Motor neuron (in vitro differentiated cells): ENCODE data around the gene LMX1A. TPM values are rescaled to one million over a fixed set of nuclear protein-coding genes. Genes with fewer than 3 reads are reported as not detected.

Experiments
- ATAC-seq, 8 experiments: fragments of 200-7000 bp; cut with Tn5 transposase; replicated peaks in 6 of 8; 2 replicates each; pipeline ENCODE4 v1.8.0; 2021; ENCODE audit warnings: mild to moderate bottlenecking in 8 of 8, moderate library complexity in 8 of 8
- H3K27ac ChIP-seq, 2 donors: fragments of 250-450 bp; sonication (Bioruptor Pico); 2 replicates each; pipeline ENCODE4 v1.9.0; 2021; ENCODE audit warnings: antibody characterized with exemption in 2 of 2, mild to moderate bottlenecking in 2 of 2, moderate library complexity in 1 of 2
- H3K4me1 ChIP-seq, 2 donors: fragments of 250-450 bp; sonication (Bioruptor Pico); replicated peaks in 1 of 2; 2 replicates each; pipeline ENCODE4 v1.6.1; 2021; ENCODE audit warnings: antibody characterized with exemption in 2 of 2, mild to moderate bottlenecking in 2 of 2, moderate library complexity in 1 of 2
- H3K4me3 ChIP-seq, 5 donors: fragments of 250-450 bp; sonication (Bioruptor Pico); 2 replicates each; pipeline ENCODE4 v1.9.0; 2021; ENCODE audit warnings: antibody characterized with exemption in 5 of 5, mild to moderate bottlenecking in 5 of 5, moderate library complexity in 4 of 5
- WGBS, 10 experiments: fragments of 450-650 bp; shearing (Covaris generic); methylation state at CpG; one replicate each; pipeline ENCODE4 v1.0.0; 2022; 5-methylcytosine and 5-hydroxymethylcytosine counted together
- in situ Hi-C, 9 experiments: fragments of 400-800 bp; cut with MboI; loops; one replicate each; pipeline ENCODE4 v1.15.0; 2021; ENCODE audit warnings: low sequenced_read_pairs in 9 of 9, low pct_unique_long_range_greater_than_20kb in 2 of 9; ENCODE audit not compliant: unreplicated experiment in 9 of 9
- total RNA-seq, 8 experiments: library from RNA; unstranded; fragments of 300-600 nt; gene quantifications; 2 replicates each; pipeline versions ENCODE4 v1.2.3 to v1.2.4, GENCODE V29; 2022

The LMX1A gene
- total RNA-seq, 8 experiments from 2014 or later, result 0.09 to 0.57 (median 0.16) TPM; not detected in 2

GRCh38 chr1:165222580-165222979 lies 133.9 kb downstream of the LMX1A start:
- in situ Hi-C loops, result no loop called here
- 27 to 100% (median 84%) methylated on average over 1 to 5 of the region's 5 CpGs; no CpG with 5 or more reads in 2 of the 10 experiments for WGBS, 10 experiments
- no peak overlapping the region for H3K4me3 ChIP-seq

GRCh38 chr1:165218731-165219130 lies 137.8 kb downstream of the LMX1A start:
- Histone ChIP-seq H3K4me1 (peaks cover 12 to 34% of the 10 kb centered on the region in 2 donors), H3K27ac (no peak overlapping the region), H3K4me3 (no peak overlapping the region)
- in situ Hi-C loops, result no loop called here
- ATAC-seq, result peak in 7 of 8 experiments; percentile 38 to 84 (median 54)
- WGBS, 10 experiments, result 3 to 54% (median 27%) methylated on average over 2 to 6 of the region's 6 CpGs; no CpG with 5 or more reads in 2 of the 10 experiments

More at GRCh38 chr1:165222580-165222979, 133.9 kb downstream of the LMX1A start:
- no peak for ATAC-seq
- Histone ChIP-seq H3K27ac (no peak overlapping the region), H3K4me1 (peaks cover 12 to 29% of the 10 kb centered on the region in 2 donors)

- in situ Hi-C loops, result no loop called here
- Histone ChIP-seq H3K4me3 (no peak overlapping the region), H3K4me1 (peaks cover 12 to 34% of the 10 kb centered on the region in 2 donors), H3K27ac (no peak overlapping the region)
- WGBS, 10 experiments, result 20 to 67% (median 64%) methylated on average over 1 of the region's 1 CpG; no CpG with 5 or more reads in 5 of the 10 experiments
- no peak for ATAC-seq
Measured at GRCh38 chr1:165217958-165218357, 138.6 kb downstream of the LMX1A start.

- Histone ChIP-seq H3K27ac (no peak overlapping the region), H3K4me3 (no peak overlapping the region), H3K4me1 (peaks cover 4 to 25% of the 10 kb centered on the region in 2 donors)
- ATAC-seq, result no peak
- in situ Hi-C loops, result no loop called here
Measured at GRCh38 chr1:165216254-165216653, 140.3 kb downstream of the LMX1A start.

GRCh38 chr1:165215676-165216075 lies 140.8 kb downstream of the LMX1A start:
- H3K4me1 ChIP-seq, result peaks cover 4 to 25% of the 10 kb centered on the region in 2 donors
- no peak overlapping the region for H3K4me3 ChIP-seq
- WGBS, 10 experiments, result 0 to 93% (median 88%) methylated on average over 1 to 2 of the region's 2 CpGs; no CpG with 5 or more reads in 3 of the 10 experiments
- no peak for ATAC-seq
- in situ Hi-C loops, result no loop called here
- H3K27ac ChIP-seq, result no peak overlapping the region

GRCh38 chr1:165212229-165212628 lies 144.3 kb downstream of the LMX1A start:
- 0 to 60% (median 16%) methylated on average over 1 to 2 of the region's 3 CpGs for WGBS, 10 experiments
- H3K4me1 ChIP-seq, result peaks cover 0 to 5% of the 10 kb centered on the region in 2 donors
- no peak overlapping the region for H3K4me3 ChIP-seq
- in situ Hi-C loops, result no loop called here
- peak in 1 of 8 experiments; percentile 51 for ATAC-seq
- no peak overlapping the region for H3K27ac ChIP-seq

- WGBS, 10 experiments, result 0 to 90% (median 69%) methylated on average over 1 to 5 of the region's 5 CpGs; no CpG with 5 or more reads in 3 of the 10 experiments
- Histone ChIP-seq H3K4me3 (no peak overlapping the region), H3K27ac (no peak overlapping the region), H3K4me1 (peaks cover 0 to 8% of the 10 kb centered on the region in 2 donors)
- in situ Hi-C loops, result no loop called here
- ATAC-seq, result peak in 6 of 8 experiments; percentile 30 to 78 (median 68)
Measured at GRCh38 chr1:165207853-165208515, 148.5 kb downstream of the LMX1A start.

GRCh38 chr1:165205145-165205544 lies 151.4 kb downstream of the LMX1A start:
- in situ Hi-C loops, result no loop called here
- Histone ChIP-seq H3K27ac (no peak overlapping the region), H3K4me1 (peaks cover 0 to 8% of the 10 kb centered on the region in 2 donors), H3K4me3 (no peak overlapping the region)
- 0 to 100% (median 50%) methylated on average over 1 to 3 of the region's 3 CpGs; no CpG with 5 or more reads in 1 of the 10 experiments for WGBS, 10 experiments
- peak in 3 of 8 experiments; percentile 34 to 70 (median 57) for ATAC-seq

GRCh38 chr1:165204548-165204947 lies 152.0 kb downstream of the LMX1A start:
- 40 to 100% (median 83%) methylated on average over 1 of the region's 1 CpG; no CpG with 5 or more reads in 5 of the 10 experiments for WGBS, 10 experiments
- Histone ChIP-seq H3K4me1 (peaks cover 0 to 8% of the 10 kb centered on the region in 2 donors), H3K4me3 (no peak overlapping the region), H3K27ac (no peak overlapping the region)
- in situ Hi-C loops, result no loop called here
- ATAC-seq, result peak in 3 of 8 experiments; percentile 23 to 64 (median 53)

GRCh38 chr1:165191087-165191486 lies 165.4 kb downstream of the LMX1A start:
- WGBS, 10 experiments, result 0 to 90% (median 64%) methylated on average over 1 to 4 of the region's 4 CpGs; no CpG with 5 or more reads in 1 of the 10 experiments
- in situ Hi-C loops, result no loop called here
- Histone ChIP-seq H3K27ac (no peak overlapping the region), H3K4me1 (no peaks in the 10 kb centered on the region), H3K4me3 (no peak overlapping the region)
- ATAC-seq, result peak in 3 of 8 experiments; percentile 38 to 82 (median 63)

GRCh38 chr1:165189913-165190312 lies 166.6 kb downstream of the LMX1A start:
- in situ Hi-C loops, result no loop called here
- Histone ChIP-seq H3K4me3 (no peak overlapping the region), H3K27ac (no peak overlapping the region), H3K4me1 (no peaks in the 10 kb centered on the region)
- peak in 3 of 8 experiments; percentile 41 to 54 (median 52) for ATAC-seq
- WGBS, 10 experiments, result 0 to 95% (median 80%) methylated on average over 1 to 4 of the region's 4 CpGs; no CpG with 5 or more reads in 1 of the 10 experiments

GRCh38 chr1:165189011-165189410 lies 167.5 kb downstream of the LMX1A start:
- H3K4me3 ChIP-seq, result no peak overlapping the region
- in situ Hi-C loops, result no loop called here
- no peak for ATAC-seq
- 0 to 86% (median 54%) methylated on average over 1 to 2 of the region's 2 CpGs for WGBS, 10 experiments
- H3K4me1 ChIP-seq, result no peaks in the 10 kb centered on the region
- no peak overlapping the region for H3K27ac ChIP-seq

- H3K4me3 ChIP-seq, result no peak overlapping the region
- in situ Hi-C loops, result no loop called here
- no peaks in the 10 kb centered on the region for H3K4me1 ChIP-seq
- ATAC-seq, result peak in 4 of 8 experiments; percentile 36 to 84 (median 71)
- 0 to 90% (median 62%) methylated on average over 1 to 3 of the region's 3 CpGs; no CpG with 5 or more reads in 2 of the 10 experiments for WGBS, 10 experiments
- no peak overlapping the region for H3K27ac ChIP-seq
Measured at GRCh38 chr1:165187031-165188009, 169.2 kb downstream of the LMX1A start.
